Loucy (cell line): ENCODE results near the gene USP38.

Source experiments
- H2AFZ ChIP-seq: fragments of 200-600 bp; sonication (generic); 2 replicates; pipeline ENCODE4 v1.6.0; 2016; ENCODE audit warnings: antibody characterized with exemption, mild to moderate bottlenecking, low read length, moderate library complexity
- H3F3A ChIP-seq: fragments of 200-600 bp; 2 replicates; pipeline ENCODE4 v1.6.0; 2016; ENCODE audit warnings: antibody characterized with exemption, low read depth, mild to moderate bottlenecking
- H3K27me3 ChIP-seq: fragments of 200-600 bp; sonication (generic); 2 replicates; pipeline ENCODE4 v1.6.1; 2014; ENCODE audit warnings: low read length, mild to moderate bottlenecking; ENCODE audit not compliant: insufficient read depth, poor library complexity, severe bottlenecking
- H3K36me3 ChIP-seq: fragments of 200-600 bp; sonication (generic); 2 replicates; pipeline ENCODE4 v1.6.1; 2016; ENCODE audit warnings: low read length; ENCODE audit not compliant: insufficient read depth
- H3K4me1 ChIP-seq: fragments of 200-600 bp; sonication (generic); 2 replicates; pipeline ENCODE4 v1.5.1; 2014; ENCODE audit warnings: low read length, mild to moderate bottlenecking; ENCODE audit not compliant: insufficient read depth, poor library complexity, severe bottlenecking
- H3K4me2 ChIP-seq: fragments of 200-600 bp; sonication (generic); 2 replicates; pipeline ENCODE4 v1.6.0; 2014; ENCODE audit warnings: antibody characterized with exemption, low read length, low read depth, mild to moderate bottlenecking; ENCODE audit not compliant: poor library complexity, severe bottlenecking
- H3K4me3 ChIP-seq: fragments of 200-600 bp; sonication (generic); 2 replicates; pipeline ENCODE4 v1.5.1; 2014; ENCODE audit warnings: low read length, mild to moderate bottlenecking, mixed read lengths; ENCODE audit not compliant: poor library complexity, severe bottlenecking
- H3K79me2 ChIP-seq: fragments of 200-600 bp; sonication (generic); 2 replicates; pipeline ENCODE4 v1.6.1; 2014; ENCODE audit warnings: low read length; ENCODE audit not compliant: insufficient read depth
- H3K9ac ChIP-seq: fragments of 200-600 bp; sonication (generic); 2 replicates; pipeline ENCODE4 v1.6.0; 2014; ENCODE audit warnings: mild to moderate bottlenecking, low read depth, low read length, moderate library complexity; ENCODE audit not compliant: poor library complexity, severe bottlenecking
- H3K9me2 ChIP-seq: fragments of 200-600 bp; sonication (generic); replicated peaks from 2 replicates; pipeline ENCODE4 v1.6.1; 2016; ENCODE audit warnings: low read depth, low read length, mixed read lengths
- H3K9me3 ChIP-seq: fragments of 200-600 bp; sonication (generic); 2 replicates; pipeline ENCODE4 v1.6.1; 2014; ENCODE audit warnings: mild to moderate bottlenecking, antibody characterized with exemption, low read length, low read depth; ENCODE audit not compliant: insufficient read depth
- H4K20me1 ChIP-seq: fragments of 200-600 bp; sonication (generic); 2 replicates; pipeline ENCODE4 v1.6.0; 2014; ENCODE audit warnings: antibody characterized with exemption, low read length, mild to moderate bottlenecking; ENCODE audit not compliant: insufficient read depth, poor library complexity, severe bottlenecking
- EZH2phosphoT487 ChIP-seq: fragments of 200-600 bp; IDR thresholded peaks from 2 replicates; pipeline ENCODE4 v1.6.1; 2018; ENCODE audit warnings: antibody characterized with exemption, mild to moderate bottlenecking, moderate library complexity, borderline replicate concordance
- TF ChIP-seq, protein P1 (sequence below): fragments of 200-600 bp; sonication (generic); conservative IDR thresholded peaks from 2 replicates; pipeline ENCODE4 v1.5.1; 2014; ENCODE audit warnings: mild to moderate bottlenecking, antibody characterized with exemption, low read length

USP38 gene

DNA sequence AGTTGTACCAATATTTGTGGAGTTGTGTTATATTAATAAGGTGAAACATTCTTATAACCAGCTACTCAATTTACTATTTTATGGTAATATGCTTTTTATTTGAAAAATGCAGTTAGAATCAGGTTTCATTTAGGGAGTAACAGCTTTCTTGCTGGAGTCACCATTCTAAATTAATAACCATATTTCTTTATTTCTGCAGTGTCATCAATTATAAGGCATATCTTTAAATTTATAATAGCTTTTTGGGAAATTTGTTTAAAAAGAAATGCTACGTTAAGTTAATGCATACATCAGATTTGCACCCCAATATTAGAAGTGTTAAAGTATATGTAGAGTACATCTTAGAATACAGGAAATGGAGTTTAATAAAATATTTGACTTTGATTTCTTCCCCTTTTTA, 18.9 kb downstream of the USP38 start:
- Histone ChIP-seq H3F3A (no peaks in the 10 kb centered on the region), H3K36me3 (peaks cover 67% of the 10 kb centered on the region), H3K9me3 (no peaks in the 10 kb centered on the region), H3K9me2 (no peaks in the 10 kb centered on the region), H3K4me1 (no peaks in the 10 kb centered on the region), H4K20me1 (peaks cover 10% of the 10 kb centered on the region), H3K79me2 (peaks cover 7% of the 10 kb centered on the region; the same call in 1 of the 2 replicates), H3K4me2 (no peak overlapping the region), H3K4me3 (no peak overlapping the region), H3K27me3 (no peaks in the 10 kb centered on the region), H2AFZ (no peak overlapping the region), H3K9ac (no peak overlapping the region)
- TF ChIP-seq, protein P1, sequence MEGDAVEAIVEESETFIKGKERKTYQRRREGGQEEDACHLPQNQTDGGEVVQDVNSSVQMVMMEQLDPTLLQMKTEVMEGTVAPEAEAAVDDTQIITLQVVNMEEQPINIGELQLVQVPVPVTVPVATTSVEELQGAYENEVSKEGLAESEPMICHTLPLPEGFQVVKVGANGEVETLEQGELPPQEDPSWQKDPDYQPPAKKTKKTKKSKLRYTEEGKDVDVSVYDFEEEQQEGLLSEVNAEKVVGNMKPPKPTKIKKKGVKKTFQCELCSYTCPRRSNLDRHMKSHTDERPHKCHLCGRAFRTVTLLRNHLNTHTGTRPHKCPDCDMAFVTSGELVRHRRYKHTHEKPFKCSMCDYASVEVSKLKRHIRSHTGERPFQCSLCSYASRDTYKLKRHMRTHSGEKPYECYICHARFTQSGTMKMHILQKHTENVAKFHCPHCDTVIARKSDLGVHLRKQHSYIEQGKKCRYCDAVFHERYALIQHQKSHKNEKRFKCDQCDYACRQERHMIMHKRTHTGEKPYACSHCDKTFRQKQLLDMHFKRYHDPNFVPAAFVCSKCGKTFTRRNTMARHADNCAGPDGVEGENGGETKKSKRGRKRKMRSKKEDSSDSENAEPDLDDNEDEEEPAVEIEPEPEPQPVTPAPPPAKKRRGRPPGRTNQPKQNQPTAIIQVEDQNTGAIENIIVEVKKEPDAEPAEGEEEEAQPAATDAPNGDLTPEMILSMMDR: no peak
- no peak for TF ChIP-seq EZH2phosphoT487

DNA sequence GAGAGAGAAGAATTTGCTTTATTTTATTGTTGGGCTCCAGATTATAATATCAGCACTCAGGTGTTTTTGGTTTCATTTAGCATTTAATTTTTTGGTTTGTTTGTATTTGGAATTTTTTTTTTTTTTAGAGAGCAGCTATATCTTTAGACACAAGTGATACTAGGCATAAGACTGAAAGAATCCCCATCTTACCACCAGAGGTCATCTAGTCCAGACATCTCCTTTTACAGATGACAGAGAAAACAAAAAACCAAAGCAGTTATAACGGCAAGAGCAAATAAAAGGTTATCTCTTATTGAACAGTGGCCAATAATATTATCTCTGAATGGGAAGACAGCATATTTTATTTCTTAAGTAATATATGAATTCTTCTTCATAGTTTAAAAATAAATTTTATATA, 22.8 kb downstream of the USP38 start:
- no peak for TF ChIP-seq EZH2phosphoT487
- TF ChIP-seq, protein P1: peak; percentile 44
- Histone ChIP-seq H3K9me2 (no peaks in the 10 kb centered on the region), H3K4me3 (no peak overlapping the region), H3K9ac (no peak overlapping the region), H3K36me3 (peaks cover 69% of the 10 kb centered on the region), H2AFZ (no peak overlapping the region), H3F3A (no peaks in the 10 kb centered on the region; the same call in 1 of the 2 replicates), H3K79me2 (peaks cover 9% of the 10 kb centered on the region; the same call in 1 of the 2 replicates), H3K4me2 (no peak overlapping the region), H4K20me1 (peaks cover 8% of the 10 kb centered on the region), H3K9me3 (no peaks in the 10 kb centered on the region), H3K27me3 (no peaks in the 10 kb centered on the region), H3K4me1 (no peaks in the 10 kb centered on the region)

DNA sequence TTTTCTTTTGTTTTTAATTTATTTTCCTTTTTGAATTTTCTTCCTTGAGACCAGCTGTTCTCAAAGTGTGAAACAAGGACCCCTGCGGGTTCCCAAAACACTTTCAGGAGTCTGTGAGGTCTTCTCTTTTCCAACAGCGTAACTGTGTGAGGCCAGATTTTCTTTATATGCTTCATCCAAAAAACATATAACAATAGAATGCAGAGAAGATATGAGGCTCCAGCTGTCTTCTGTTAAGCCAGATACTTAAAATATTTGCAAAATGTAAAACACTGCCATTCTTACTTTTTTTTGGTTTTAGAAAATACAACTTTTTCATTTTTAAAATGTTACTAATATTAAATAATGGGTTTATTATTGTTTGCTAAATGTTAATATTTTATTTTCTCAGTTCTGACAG, 27.8 kb downstream of the USP38 start:
- TF ChIP-seq, protein P1: no peak
- TF ChIP-seq EZH2phosphoT487: no peak
- H3K79me2 ChIP-seq: 0 out of 2 replicates have a peak, but pooled peaks cover 3% of the 10 kb centered on the region

More for the DNA sequence above, 27.8 kb downstream of the USP38 start:
- no peak overlapping the region for H3K4me3 ChIP-seq
- H3F3A ChIP-seq: no peaks in the 10 kb centered on the region; the same call in 1 of the 2 replicates
- no peaks in the 10 kb centered on the region for H3K9me2 ChIP-seq
- H4K20me1 ChIP-seq: no peaks in the 10 kb centered on the region
- H3K9ac ChIP-seq: no peak overlapping the region
- H3K4me1 ChIP-seq: peaks cover 14% of the 10 kb centered on the region
- H3K4me2 ChIP-seq: no peak overlapping the region
- no peak overlapping the region for H2AFZ ChIP-seq
- peaks cover 48% of the 10 kb centered on the region; the same call in 1 of the 2 replicates for H3K36me3 ChIP-seq
- H3K27me3 ChIP-seq: no peaks in the 10 kb centered on the region
- no peaks in the 10 kb centered on the region for H3K9me3 ChIP-seq
